H9 (cell line): ENCODE measurements around the gene WDR87. TPM values are rescaled to one million over a fixed set of nuclear protein-coding genes. Genes with fewer than 3 reads are reported as not detected.

Source experiments
- DNase-seq: peaks from one replicate; pipeline ENCODE4 v3.0.0-alpha.2; 2017
- H2AFZ ChIP-seq: one replicate; pipeline ENCODE4 v1.6.1; 2013; ENCODE audit warnings: mild to moderate bottlenecking, low read length, control low read depth, moderate library complexity
- H2AK5ac ChIP-seq: 2 replicates; pipeline ENCODE4 v1.6.1; 2013; ENCODE audit warnings: low read length, control low read depth, mixed read lengths; ENCODE audit not compliant: insufficient read length
- H2BK120ac ChIP-seq: one replicate; pipeline ENCODE4 v1.6.1; 2013; ENCODE audit warnings: low read depth, mild to moderate bottlenecking, low read length, control low read depth, inconsistent platforms; ENCODE audit not compliant: poor library complexity, severe bottlenecking
- H2BK12ac ChIP-seq: 2 replicates; pipeline ENCODE4 v1.6.1; 2013; ENCODE audit warnings: low read length, control low read depth, mixed read lengths, low read depth; ENCODE audit not compliant: insufficient read length
- H2BK15ac ChIP-seq: 2 replicates; pipeline ENCODE4 v1.6.1; 2013; ENCODE audit warnings: low read depth, low read length, control low read depth
- H2BK20ac ChIP-seq: one replicate; pipeline ENCODE4 v1.6.1; 2013; ENCODE audit warnings: low read depth, mild to moderate bottlenecking, low read length, control low read depth, inconsistent platforms; ENCODE audit not compliant: poor library complexity, severe bottlenecking
- H2BK5ac ChIP-seq: 2 replicates; pipeline ENCODE4 v1.6.1; 2013; ENCODE audit warnings: low read length, control low read depth, mixed read lengths; ENCODE audit not compliant: insufficient read length
- H3K14ac ChIP-seq: 2 replicates; pipeline ENCODE4 v1.6.1; 2013; ENCODE audit warnings: low read length, control low read depth; ENCODE audit not compliant: insufficient read depth
- H3K18ac ChIP-seq: 2 replicates; pipeline ENCODE4 v1.6.1; 2013; ENCODE audit warnings: low read depth, mild to moderate bottlenecking, mixed read lengths, low read length, control low read depth; ENCODE audit not compliant: insufficient read length
- H3K23ac ChIP-seq: 2 replicates; pipeline ENCODE4 v1.6.1; 2013; ENCODE audit warnings: low read length, control low read depth, mixed read lengths, low read depth; ENCODE audit not compliant: insufficient read length
- H3K23me2 ChIP-seq: 2 replicates; pipeline ENCODE4 v1.6.1; 2013; ENCODE audit warnings: low read depth, mild to moderate bottlenecking, mixed read lengths, low read length, control low read depth; ENCODE audit not compliant: insufficient read length, poor library complexity, severe bottlenecking
- H3K27ac ChIP-seq: 2 replicates; pipeline ENCODE4 v1.5.1; 2013; ENCODE audit warnings: low read length, control low read depth, mixed read lengths, low read depth; ENCODE audit not compliant: insufficient read length
- H3K27me3 ChIP-seq: 2 replicates; pipeline ENCODE4 v1.6.1; 2013; ENCODE audit warnings: low read length, control low read depth, inconsistent platforms; ENCODE audit not compliant: insufficient read depth
- H3K4ac ChIP-seq: 2 replicates; pipeline ENCODE4 v1.6.1; 2013; ENCODE audit warnings: low read depth, mild to moderate bottlenecking, control low read depth, inconsistent platforms, low read length, moderate library complexity
- H3K4me1 ChIP-seq: 2 replicates; pipeline ENCODE4 v1.6.1; 2013; ENCODE audit warnings: low read length, control low read depth, inconsistent platforms; ENCODE audit not compliant: insufficient read depth
- H3K4me2 ChIP-seq: 2 replicates; pipeline ENCODE4 v1.6.1; 2013; ENCODE audit warnings: low read length, control low read depth, mixed read lengths; ENCODE audit not compliant: insufficient read length, insufficient read depth
- H3K56ac ChIP-seq: 2 replicates; pipeline ENCODE4 v1.6.1; 2013; ENCODE audit warnings: low read depth, mild to moderate bottlenecking, mixed read lengths, low read length, control low read depth; ENCODE audit not compliant: insufficient read length
- H3K79me1 ChIP-seq: 2 replicates; pipeline ENCODE4 v1.6.1; 2013; ENCODE audit warnings: low read depth, mild to moderate bottlenecking, moderate library complexity, low read length, control low read depth, inconsistent platforms; ENCODE audit not compliant: insufficient read depth, poor library complexity, severe bottlenecking
- H3K79me2 ChIP-seq: 2 replicates; pipeline ENCODE4 v1.6.1; 2013; ENCODE audit warnings: low read length, control low read depth, inconsistent platforms; ENCODE audit not compliant: insufficient read depth
- H3K9ac ChIP-seq: 2 replicates; pipeline ENCODE4 v1.6.1; 2013; ENCODE audit warnings: low read length, control low read depth, mixed read lengths; ENCODE audit not compliant: insufficient read length; ENCODE audit errors: extremely low read depth
- H3K9me3 ChIP-seq: one replicate; pipeline ENCODE4 v1.6.1; 2013; ENCODE audit warnings: low read depth, low read length, inconsistent platforms; ENCODE audit not compliant: control insufficient read depth
- H3T11ph ChIP-seq: one replicate; pipeline ENCODE4 v1.6.1; 2013; ENCODE audit warnings: mild to moderate bottlenecking, low read length, control low read depth, inconsistent platforms
- H4K20me1 ChIP-seq: one replicate; pipeline ENCODE4 v1.6.1; 2013; ENCODE audit not compliant: control insufficient read depth, insufficient read length, insufficient read depth
- H4K5ac ChIP-seq: 2 replicates; pipeline ENCODE4 v1.6.1; 2013; ENCODE audit warnings: low read depth, mild to moderate bottlenecking, mixed read lengths, low read length, control low read depth; ENCODE audit not compliant: insufficient read length
- H4K8ac ChIP-seq: replicated peaks from 2 replicates; pipeline ENCODE4 v1.6.1; 2013; ENCODE audit warnings: low read length, control low read depth, mixed read lengths, low read depth; ENCODE audit not compliant: insufficient read length
- H4K91ac ChIP-seq: 2 replicates; pipeline ENCODE4 v1.6.1; 2013; ENCODE audit warnings: low read depth, mild to moderate bottlenecking, moderate library complexity, mixed read lengths, low read length, control low read depth; ENCODE audit not compliant: insufficient read length
- H3K27ac Mint-ChIP-seq, 3 experiments: 2 replicates in 2 of 3; 3 replicates in 1 of 3; pipeline ENCODE4 v1.8.0; 2020 to 2021; ENCODE audit warnings: mixed read lengths in 3 of 3, mild to moderate bottlenecking in 1 of 3, moderate library complexity in 1 of 3
- H3K27me3 Mint-ChIP-seq: 2 replicates; pipeline ENCODE4 v1.8.0; 2021; ENCODE audit warnings: low read depth, mild to moderate bottlenecking, moderate library complexity, mixed read lengths
- H3K36me3 Mint-ChIP-seq, 3 experiments: 2 replicates in 2 of 3; 3 replicates in 1 of 3; pipeline ENCODE4 v1.8.0; 2020 to 2021; ENCODE audit warnings: low read depth in 3 of 3, mixed read lengths in 3 of 3; ENCODE audit not compliant: insufficient read depth in 1 of 3
- H3K4me1 Mint-ChIP-seq, 2 experiments: 2 replicates each; pipeline ENCODE4 v1.8.0; 2020; ENCODE audit warnings: mixed read lengths in 2 of 2
- H3K4me3 Mint-ChIP-seq, 2 experiments: 2 replicates in 1 of 2; 3 replicates in 1 of 2; pipeline ENCODE4 v1.8.0; 2020 to 2021; ENCODE audit warnings: mild to moderate bottlenecking in 2 of 2, mixed read lengths in 2 of 2, moderate library complexity in 1 of 2
- H3K9me3 Mint-ChIP-seq, 2 experiments: 2 replicates in 1 of 2; 3 replicates in 1 of 2; pipeline ENCODE4 v1.8.0; 2020; ENCODE audit warnings: mild to moderate bottlenecking in 2 of 2, mixed read lengths in 2 of 2, moderate library complexity in 1 of 2
- CTCF ChIP-seq: fragments of 200-600 bp; sonication (generic); conservative IDR thresholded peaks from 3 replicates; pipeline ENCODE4 v1.8.0; 2021; ENCODE audit warnings: antibody characterized with exemption, mild to moderate bottlenecking
- WGBS: extraction: QIAGEN DNeasy Blood & Tissue Kit; methylation state at CpG from one replicate; pipeline ENCODE4 v1.1.7; 2013; ENCODE audit warnings: missing lambda C conversion rate, low lambda C conversion rate, mixed read lengths; ENCODE audit not compliant: insufficient read length; ENCODE audit errors: extremely low coverage; 5-methylcytosine and 5-hydroxymethylcytosine counted together
- total RNA-seq: library from RNA; stranded (reverse); gene quantifications from 2 replicates; pipeline ENCODE4 v1.2.1, GENCODE V29; 2021

The WDR87 gene
- total RNA-seq, 1 experiment from 2014 or later, result not detected

GRCh38 chr19:37931881-37932655, 25.7 kb upstream of the WDR87 start:
- Histone ChIP-seq H3K14ac (peak overlapping the region; percentile 80), H4K8ac (no peak overlapping the region), H3K4ac (peak overlapping the region; percentile 4; the same call in 1 of the 2 replicates), H3K18ac (peak overlapping the region; percentile 90), H3K4me2 (peak overlapping the region; percentile 50), H3K79me2 (peaks cover 6% of the 10 kb centered on the region; the same call in 1 of the 2 replicates), H3K9ac (peak overlapping the region; percentile 28), H3K79me1 (peaks cover 9% of the 10 kb centered on the region), H2AK5ac (no peak overlapping the region), H2AFZ (no peak overlapping the region), H3K27me3 (no peaks in the 10 kb centered on the region), H2BK5ac (peak overlapping the region; percentile 0), H3K4me1 (peaks cover 17% of the 10 kb centered on the region), H3K9me3 (peaks cover 6% of the 10 kb centered on the region), H2BK12ac (no peak overlapping the region), H3K27ac (peak overlapping the region; percentile 64), H3K23me2 (peaks cover 5% of the 10 kb centered on the region), H3K56ac (no peak overlapping the region), H4K91ac (no peak overlapping the region), H3T11ph (no peak overlapping the region), H2BK15ac (no peak overlapping the region), H4K20me1 (no peaks in the 10 kb centered on the region), H4K5ac (peak overlapping the region; percentile 4), H3K23ac (no peak overlapping the region), H2BK20ac (no peak overlapping the region), H2BK120ac (peak overlapping the region; percentile 74)
- DNase-seq, result peak; percentile 81
- no peak for TF ChIP-seq CTCF
- H3K9me3 Mint-ChIP-seq, result peaks cover 16 to 19% of the 10 kb centered on the region in 2 experiments
- H3K4me3 Mint-ChIP-seq, result peak overlapping the region; percentile 46 to 68
- H3K27me3 Mint-ChIP-seq, result no peaks in the 10 kb centered on the region
- peaks cover 53 to 64% of the 10 kb centered on the region in 2 experiments for H3K4me1 Mint-ChIP-seq
- no CpG with 5 or more reads among the region's 30 CpGs for WGBS
- peak overlapping the region; percentile 89 to 96 (median 92) for H3K27ac Mint-ChIP-seq
- H3K36me3 Mint-ChIP-seq, result peaks cover 26 to 34% (median 29%) of the 10 kb centered on the region in 3 experiments
